HEK293 (cell line): ENCODE data around the gene PTPN12.

Experiments used
- CTCF ChIA-PET: fragments of 350-600 bp; formaldehyde crosslinking; extraction: SDS; loops from one replicate; lab custom pipeline; 2021; ENCODE audit warnings: antibody characterized with exemption; lab: Yijun Ruan, JAX
- POLR2A ChIA-PET: fragments of 300-600 bp; formaldehyde crosslinking; extraction: SDS; loops from one replicate; lab custom pipeline; 2020; ENCODE audit warnings: antibody characterized with exemption, inconsistent platforms; lab: Yijun Ruan, JAX
- H3K27ac ChIP-seq: fragments of 200-500 bp; sonication (Bioruptor generic); 2 replicates; pipeline ENCODE4 v1.5.1; 2014; ENCODE audit warnings: low read depth, low read length, control low read depth, inconsistent platforms; ENCODE audit errors: extremely low read depth
- H3K36me3 ChIP-seq, 2 experiments: fragments of 200-500 bp in 1 of 2; sonication (Bioruptor generic) in 1 of 2; 1 replicate in 1 of 2; 2 replicates in 1 of 2; pipeline ENCODE4 v1.5.1; 2014 to 2017; ENCODE audit warnings: inconsistent platforms in 2 of 2, low read length in 2 of 2; ENCODE audit not compliant: control insufficient read depth in 2 of 2, insufficient read depth in 1 of 2
- H3K4me1 ChIP-seq: fragments of 200-500 bp; sonication (Bioruptor generic); 2 replicates; pipeline ENCODE4 v1.5.1; 2014; ENCODE audit warnings: mild to moderate bottlenecking, low read length, inconsistent platforms; ENCODE audit not compliant: control insufficient read depth, insufficient read depth
- H3K4me3 ChIP-seq: 2 replicates; pipeline ENCODE4 v1.5.1; 2011; ENCODE audit warnings: low read depth, mild to moderate bottlenecking, control low read depth, low read length, moderate library complexity
- H3K9me3 ChIP-seq: fragments of 200-500 bp; sonication (Bioruptor generic); 2 replicates; pipeline ENCODE4 v1.5.1; 2014; ENCODE audit warnings: low read depth, low read length, inconsistent platforms; ENCODE audit not compliant: control insufficient read depth, insufficient read depth
- ATF2 ChIP-seq: fragments of 450-650 bp; formaldehyde crosslinking; IDR thresholded peaks from 2 replicates; pipeline ENCODE4 v1.5.1; 2016; ENCODE audit warnings: missing biosample characterization, missing genetic modification characterization, low read depth
- INSM2 ChIP-seq: fragments of 450-650 bp; formaldehyde crosslinking; IDR thresholded peaks from 2 replicates; pipeline ENCODE4 v1.5.1; 2016; ENCODE audit warnings: missing biosample characterization, missing genetic modification characterization
- SCRT2 ChIP-seq: fragments of 450-650 bp; formaldehyde crosslinking; IDR thresholded peaks from 2 replicates; pipeline ENCODE4 v1.5.1; 2016; ENCODE audit warnings: missing biosample characterization, missing genetic modification characterization
- ZBTB7A ChIP-seq: fragments of 450-650 bp; formaldehyde crosslinking; IDR thresholded peaks from 2 replicates; pipeline ENCODE4 v1.5.1; 2016; ENCODE audit warnings: low read depth, missing biosample characterization, missing genetic modification characterization
- ZEB2 ChIP-seq: fragments of 450-650 bp; formaldehyde crosslinking; IDR thresholded peaks from 2 replicates; pipeline ENCODE4 v1.5.1; 2016; ENCODE audit warnings: missing biosample characterization, missing genetic modification characterization
- ZFP37 ChIP-seq: fragments of 450-650 bp; formaldehyde crosslinking; IDR thresholded peaks from 2 replicates; pipeline ENCODE4 v1.5.1; 2016; ENCODE audit warnings: missing biosample characterization, missing genetic modification characterization
- ZNF26 ChIP-seq: fragments of 450-650 bp; formaldehyde crosslinking; IDR thresholded peaks from 2 replicates; pipeline ENCODE4 v1.5.1; 2016; ENCODE audit warnings: missing biosample characterization, missing genetic modification characterization
- ZNF514 ChIP-seq: fragments of 450-650 bp; formaldehyde crosslinking; IDR thresholded peaks from 2 replicates; pipeline ENCODE4 v1.5.1; 2016; ENCODE audit warnings: missing biosample characterization, missing genetic modification characterization
- ZNF561 ChIP-seq: fragments of 450-650 bp; IDR thresholded peaks from 2 replicates; pipeline ENCODE4 v1.5.1; 2018; ENCODE audit warnings: missing biosample characterization, missing genetic modification characterization, borderline replicate concordance
- ZNF621 ChIP-seq: fragments of 450-650 bp; formaldehyde crosslinking; IDR thresholded peaks from 2 replicates; pipeline ENCODE4 v1.5.1; 2017; ENCODE audit warnings: missing biosample characterization, missing genetic modification characterization
- ZNF626 ChIP-seq: fragments of 450-650 bp; sonication (Bioruptor Pico); formaldehyde crosslinking; IDR thresholded peaks from 2 replicates; pipeline ENCODE4 v1.5.1; 2018; ENCODE audit warnings: missing biosample characterization, missing genetic modification characterization, inconsistent platforms
- ZNF658 ChIP-seq: fragments of 450-650 bp; formaldehyde crosslinking; IDR thresholded peaks from 2 replicates; pipeline ENCODE4; 2016; ENCODE audit warnings: missing biosample characterization, missing genetic modification characterization
- ZNF76 ChIP-seq: fragments of 450-650 bp; formaldehyde crosslinking; IDR thresholded peaks from 2 replicates; pipeline ENCODE4; 2016; ENCODE audit warnings: low read depth, missing biosample characterization, missing genetic modification characterization, borderline replicate concordance
- ZNF791 ChIP-seq: fragments of 450-650 bp; formaldehyde crosslinking; IDR thresholded peaks from 2 replicates; pipeline ENCODE4 v1.5.1; 2016; ENCODE audit warnings: missing biosample characterization, missing genetic modification characterization
- ZSCAN16 ChIP-seq: fragments of 450-650 bp; formaldehyde crosslinking; IDR thresholded peaks from 2 replicates; pipeline ENCODE4 v1.5.1; 2016; ENCODE audit warnings: missing biosample characterization, missing genetic modification characterization

The PTPN12 gene

GRCh38 chr7:77543910-77544309 is 6.8 kb downstream of the PTPN12 start:
- ChIA-PET POLR2A (no interaction called here), CTCF (interaction anchor here (0.9 kb wide), 1 partner anchor 28 kb away, joined by 3 read pairs; no protein-coding TSS in a partner anchor)
- Histone ChIP-seq H3K4me3 (no peak overlapping the region), H3K9me3 (no peaks in the 10 kb centered on the region), H3K36me3 (no peaks in the 10 kb centered on the region), H3K27ac (no peak overlapping the region), H3K4me1 (peaks cover 9% of the 10 kb centered on the region)
- TF ChIP-seq SCRT2 (tag by site-specific recombination) (peak; percentile 43; the same call in 1 of the 2 replicates), ZNF658 (tag by site-specific recombination) (no peak), ZNF621 (tag by site-specific recombination) (no peak), ZFP37 (tag by site-specific recombination) (no peak)

GRCh38 chr7:77544518-77544917 is 7.4 kb downstream of the PTPN12 start:
- Histone ChIP-seq H3K4me1 (peaks cover 9% of the 10 kb centered on the region), H3K27ac (no peak overlapping the region), H3K9me3 (no peaks in the 10 kb centered on the region), H3K4me3 (no peak overlapping the region), H3K36me3 (no peaks in the 10 kb centered on the region)
- POLR2A ChIA-PET, result no interaction called here
- no peak for TF ChIP-seq ZNF26 (tag by site-specific recombination)
- TF ChIP-seq ZBTB7A (tag by site-specific recombination), result no peak
- CTCF ChIA-PET, result interaction anchor here (0.9 kb wide), 1 partner anchor 27 kb away, joined by 3 read pairs; no protein-coding TSS in a partner anchor

GRCh38 chr7:77548206-77548605 is 11.1 kb downstream of the PTPN12 start:
- Histone ChIP-seq H3K4me1 (peaks cover 9% of the 10 kb centered on the region), H3K9me3 (no peaks in the 10 kb centered on the region), H3K27ac (no peak overlapping the region), H3K36me3 (no peaks in the 10 kb centered on the region), H3K4me3 (no peak overlapping the region)
- ChIA-PET POLR2A (no interaction called here), CTCF (interaction anchor here (1.4 kb wide), 1 partner anchor 9 kb away, joined by 3 read pairs; no protein-coding TSS in a partner anchor)
- TF ChIP-seq ZSCAN16 (tag by site-specific recombination) (no peak), ZNF561 (tag by site-specific recombination) (no peak), ATF2 (0 out of 2 replicates have a peak, but pooled peaks have one; percentile 29), ZNF76 (tag by site-specific recombination) (no peak)

GRCh38 chr7:77549106-77549870 is 12.2 kb downstream of the PTPN12 start:
- Histone ChIP-seq H3K4me1 (peaks cover 7% of the 10 kb centered on the region), H3K4me3 (no peak overlapping the region), H3K9me3 (no peaks in the 10 kb centered on the region), H3K36me3 (no peaks in the 10 kb centered on the region), H3K27ac (no peak overlapping the region)
- no peak for TF ChIP-seq INSM2 (tag by site-specific recombination)
- no peak for TF ChIP-seq ZEB2 (tag by site-specific recombination)
- no peak for TF ChIP-seq ZNF514 (tag by site-specific recombination)
- no peak for TF ChIP-seq ZNF626 (tag by site-specific recombination)
- no peak for TF ChIP-seq ZNF791
- ChIA-PET POLR2A (interaction anchor here (0.8 kb wide), 1 partner anchor 8 kb away, joined by 3 read pairs; no protein-coding TSS in a partner anchor), CTCF (interaction anchor here (0.6 to 1.4 kb wide), 3 partner anchors 8 to 1746 kb away, joined by 3 read pairs; no protein-coding TSS in a partner anchor)
